ENCODE data around the gene CDC42BPG. TPM values are rescaled to one million over a fixed set of nuclear protein-coding genes. Genes with fewer than 3 reads are reported as not detected.

Gene CDC42BPG
- total RNA-seq, 1 experiment from 2014 or later, result 4.1 TPM

GRCh38 chr11:64848826-64849597 lies 4.6 kb upstream of the CDC42BPG start:
- in situ Hi-C loops (cut with HindIII; ENCODE audit: low pct_unique_long_range_greater_than_20kb, low sequenced_read_pairs) (no loop called here), intact Hi-C loops (cut with micrococcal nuclease; ENCODE audit: unreplicated experiment) (loop anchor here (5.0 to 10.0 kb wide), 3 partner anchors 148 to 266 kb away; partner anchors contain the start of genes BATF2, SNX15, TM7SF2 and ZNHIT2)
- BruUV-seq (replicated peaks), result no TSS peak
- no peaks in the 10 kb centered on the region for H3K27me3 ChIP-seq (ENCODE audit: control insufficient read depth, insufficient read depth, low read length)
- H3K36me3 ChIP-seq (ENCODE audit: control insufficient read depth, insufficient read depth, low read length), result no peaks in the 10 kb centered on the region; the same call in 1 of the 2 replicates
- peaks cover 64% of the 10 kb centered on the region for H3K4me1 ChIP-seq (ENCODE audit: control insufficient read depth, insufficient read depth, low read length)
- H3K9me3 ChIP-seq (ENCODE audit: control insufficient read depth, insufficient read depth, low read depth, low read length), result no peaks in the 10 kb centered on the region
- ATAC-seq (no peak), DNase-seq (ENCODE audit: low read depth, low spot score) (no peak)
- no peak; the same call in 1 of the 2 replicates for TF ChIP-seq CTCF (IDR thresholded peaks at IDR 0.05)
- TF ChIP-seq POLR2AphosphoS5 (IDR thresholded peaks at IDR 0.05; ENCODE audit: low read depth, low read length), result peak; percentile 32; the same call in 1 of the 2 replicates
- ChIA-PET CTCF (interaction anchor here (0.5 to 3.2 kb wide), 11 partner anchors 12 to 312 kb away, joined by 3 to 16 read pairs (median 4); partner anchors contain the start of genes ARL2 and ZNHIT2), POLR2A (interaction anchor here (0.6 to 1.3 kb wide), 3 partner anchors 28 to 247 kb away, joined by 3 to 4 read pairs (median 4); partner anchors contain the start of gene VPS51)
- H3K27ac ChIP-seq (ENCODE audit: low read length), result peak overlapping the region; percentile 81
- no peak overlapping the region for H3K4me3 ChIP-seq (ENCODE audit: low read depth in 2 of 2, low read length in 2 of 2)

GRCh38 chr11:64848214-64848825 lies 3.9 kb upstream of the CDC42BPG start:
- Histone ChIP-seq H3K36me3 (ENCODE audit: control insufficient read depth, insufficient read depth, low read length) (no peaks in the 10 kb centered on the region; the same call in 1 of the 2 replicates), H3K4me1 (ENCODE audit: control insufficient read depth, insufficient read depth, low read length) (peaks cover 63% of the 10 kb centered on the region), H3K9me3 (ENCODE audit: control insufficient read depth, insufficient read depth, low read depth, low read length) (no peaks in the 10 kb centered on the region), H3K4me3 (ENCODE audit: low read depth in 2 of 2, low read length in 2 of 2) (no peak overlapping the region), H3K27ac (ENCODE audit: low read length) (peak overlapping the region; percentile 81), H3K27me3 (ENCODE audit: control insufficient read depth, insufficient read depth, low read length) (no peaks in the 10 kb centered on the region)
- in situ Hi-C loops (cut with HindIII; ENCODE audit: low pct_unique_long_range_greater_than_20kb, low sequenced_read_pairs), result no loop called here
- BruUV-seq (replicated peaks), result no TSS peak
- no peak for TF ChIP-seq REST (IDR thresholded peaks at IDR 0.05; ENCODE audit: insufficient read depth in 1 of 2, low read depth in 2 of 2, low read length in 1 of 2)
- 0 out of 2 replicates have a peak, but pooled peaks have one; percentile 21 for TF ChIP-seq TCF7L2 (IDR thresholded peaks at IDR 0.05; ENCODE audit: low read depth, low read length)
- no peak for TF ChIP-seq CTCF (IDR thresholded peaks at IDR 0.05)
- TF ChIP-seq SIN3A (IDR thresholded peaks at IDR 0.05; ENCODE audit: borderline replicate concordance, insufficient read depth, low read depth, low read length), result no peak
- intact Hi-C loops (cut with micrococcal nuclease; ENCODE audit: unreplicated experiment), result loop anchor here (5.0 to 10.0 kb wide), 3 partner anchors 149 to 266 kb away; partner anchors contain the start of genes BATF2, SNX15, TM7SF2 and ZNHIT2
- DNase-seq (ENCODE audit: low read depth, low spot score) (no peak), ATAC-seq (no peak)
- POLR2A ChIA-PET, result interaction anchor here (1.3 kb wide), 1 partner anchor 29 kb away, joined by 4 read pairs; no protein-coding TSS in a partner anchor
- CTCF ChIA-PET, result interaction anchor here (0.5 to 3.2 kb wide), 12 partner anchors 12 to 228 kb away, joined by 3 to 16 read pairs (median 4); partner anchors contain the start of genes ARL2 and EHD1
